GM21367 (cell line): ENCODE measurements around the gene TBC1D8.

ENCODE experiments used
- ATAC-seq: cut with Tn5 transposase; IDR thresholded peaks from one replicate; pipeline ENCODE4 v1.9.1; 2021; ENCODE audit not compliant: unreplicated experiment

TBC1D8 gene

DNA sequence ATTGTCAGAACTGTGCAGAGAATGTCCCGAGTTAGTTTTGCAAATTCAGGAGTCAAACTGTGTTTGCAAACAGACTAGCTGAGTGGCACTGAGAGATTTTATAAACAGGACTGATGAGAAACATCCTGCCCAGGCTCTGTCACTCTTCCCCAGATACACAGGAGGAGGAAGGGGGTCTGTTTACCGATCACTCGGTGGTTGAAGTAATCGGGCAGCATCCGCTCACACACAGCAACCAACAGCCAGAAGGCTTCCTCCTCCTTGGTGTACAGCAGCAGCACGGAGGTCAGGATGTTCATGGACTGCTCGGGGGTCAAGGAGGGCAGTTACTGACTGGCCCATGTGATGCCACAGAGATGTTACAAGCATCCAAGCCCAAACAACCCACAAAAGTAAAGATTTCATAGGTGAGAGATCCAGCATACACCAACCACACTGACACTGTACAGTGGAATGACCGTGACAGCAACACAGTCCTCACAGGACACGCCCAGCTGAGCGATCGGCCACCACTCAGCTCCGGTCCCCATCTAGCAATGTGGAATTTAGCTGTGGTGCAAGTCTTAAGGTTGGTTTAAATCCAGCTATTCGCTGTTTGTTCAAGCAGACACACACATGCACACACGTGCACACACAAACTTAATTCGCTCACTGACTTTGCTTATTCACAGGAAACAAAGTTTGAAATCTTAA lies 119.0 kb downstream of the TBC1D8 start:
- ATAC-seq: no peak

DNA sequence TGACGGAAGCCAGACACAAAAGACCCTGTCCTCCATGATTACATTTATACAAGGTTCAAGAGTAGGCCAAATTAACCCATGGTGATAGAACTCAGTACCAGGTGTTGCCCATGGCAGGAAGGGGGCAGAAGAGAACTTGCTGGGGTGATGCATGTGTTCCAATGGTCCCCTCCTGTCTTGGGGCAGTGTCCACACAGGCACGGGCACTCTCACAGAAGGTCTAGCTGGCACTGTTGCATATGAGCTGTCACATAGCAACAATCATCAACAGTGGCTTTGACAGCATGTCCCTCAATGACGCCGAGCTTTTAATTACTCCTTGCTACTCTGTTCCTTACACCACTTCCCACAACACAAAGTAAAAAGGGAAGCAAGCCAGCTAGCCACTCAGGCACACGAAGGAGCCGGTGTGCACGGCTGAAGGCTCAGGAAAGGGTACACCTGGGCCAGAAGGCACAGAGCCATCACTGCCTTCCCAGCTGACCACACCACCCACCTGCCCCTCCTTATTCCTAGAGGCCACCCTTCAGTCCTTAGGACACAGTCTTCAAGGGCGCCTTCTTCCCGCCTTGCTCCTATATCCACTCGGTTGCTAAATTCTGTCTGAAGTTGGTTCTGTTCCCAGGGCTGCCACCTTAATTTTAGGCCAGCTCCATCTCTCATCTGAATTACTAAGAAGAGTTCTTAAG lies 120.2 kb downstream of the TBC1D8 start:
- no peak for ATAC-seq

DNA sequence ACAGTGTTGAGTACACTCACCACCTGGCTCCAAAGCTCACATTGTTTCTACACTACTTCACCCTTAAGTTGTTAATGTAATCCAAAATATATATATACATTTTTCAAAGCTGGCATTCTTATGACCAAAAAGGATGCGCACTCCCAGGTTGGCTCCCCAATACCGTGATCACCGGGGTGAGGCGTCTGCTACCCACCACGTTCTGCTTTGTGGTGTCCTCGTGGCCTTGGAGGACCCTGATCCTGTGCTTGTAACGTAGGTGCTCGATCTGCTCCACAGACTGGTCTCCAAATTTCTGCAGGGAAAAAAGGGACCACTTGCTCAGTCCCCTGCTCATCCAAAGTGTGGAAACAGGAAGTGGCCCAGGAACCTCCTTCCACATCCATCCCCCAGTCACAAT lies 123.3 kb downstream of the TBC1D8 start:
- ATAC-seq: no peak

DNA sequence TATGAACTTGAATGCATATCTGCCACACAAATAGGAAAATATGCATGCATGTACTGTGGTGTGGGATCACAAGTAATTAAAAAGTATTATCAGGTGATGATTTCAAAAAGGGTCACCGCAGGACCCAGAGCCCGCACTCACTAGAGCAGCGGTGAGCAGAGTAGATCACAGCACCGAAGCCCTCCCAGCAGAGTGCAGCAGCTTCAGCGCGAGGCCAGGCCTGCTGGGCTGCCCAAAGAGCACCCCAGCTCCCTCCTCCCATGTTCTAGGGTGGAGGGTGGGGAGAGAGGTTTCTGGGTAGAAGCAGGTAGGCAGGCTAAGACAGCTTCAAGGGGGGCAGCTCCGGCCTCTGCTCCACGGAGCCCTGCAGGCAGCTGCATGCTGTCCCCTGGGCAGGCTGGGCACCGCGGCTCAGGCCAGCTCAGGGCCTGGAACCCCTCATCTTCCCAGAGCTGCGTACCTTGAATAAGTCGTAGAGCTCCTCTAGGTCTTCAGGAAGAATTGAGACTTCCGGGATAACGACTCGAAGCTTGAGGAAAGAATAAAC lies 124.2 kb downstream of the TBC1D8 start:
- no peak for ATAC-seq

DNA sequence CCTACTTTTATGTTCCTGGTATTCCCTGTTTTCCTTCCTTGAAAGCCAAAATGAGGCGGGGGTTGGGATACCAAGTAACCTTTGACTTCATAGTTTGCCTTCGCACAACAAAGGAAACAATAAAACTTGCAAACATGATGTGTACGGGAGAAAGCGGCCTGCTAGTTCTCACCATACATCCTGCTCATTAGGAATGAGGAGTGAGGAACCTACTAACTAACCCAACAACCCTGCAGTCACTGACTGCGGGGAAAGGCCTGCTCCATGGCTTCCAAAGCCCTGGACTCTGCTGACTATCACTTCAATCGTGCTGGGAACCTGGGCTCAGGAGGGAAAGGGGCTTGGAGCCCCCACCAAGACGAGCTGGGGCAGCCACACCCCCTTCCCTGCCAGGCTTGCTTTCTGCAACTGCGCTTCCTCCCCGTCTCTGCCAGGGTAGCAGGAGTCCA lies 124.9 kb downstream of the TBC1D8 start:
- ATAC-seq: no peak

DNA sequence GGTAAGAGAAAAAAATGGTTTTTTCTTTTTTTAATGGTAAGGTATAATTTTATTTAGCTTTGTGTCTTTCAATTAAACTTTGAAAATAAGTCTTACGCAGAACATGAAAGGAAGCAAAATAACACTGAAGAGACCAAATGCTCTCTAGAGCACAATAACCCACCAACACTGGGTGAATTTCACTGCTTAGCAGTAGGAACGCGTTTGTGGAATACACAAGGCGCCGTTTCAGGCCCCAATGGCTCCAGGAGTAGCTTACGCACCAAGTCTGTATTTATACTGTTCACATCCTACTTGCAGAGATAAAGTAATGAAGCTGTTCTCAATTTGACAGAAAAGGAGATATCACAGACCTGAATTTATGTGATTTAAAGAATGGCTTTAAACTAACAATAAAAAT lies 125.6 kb downstream of the TBC1D8 start:
- no peak for ATAC-seq

DNA sequence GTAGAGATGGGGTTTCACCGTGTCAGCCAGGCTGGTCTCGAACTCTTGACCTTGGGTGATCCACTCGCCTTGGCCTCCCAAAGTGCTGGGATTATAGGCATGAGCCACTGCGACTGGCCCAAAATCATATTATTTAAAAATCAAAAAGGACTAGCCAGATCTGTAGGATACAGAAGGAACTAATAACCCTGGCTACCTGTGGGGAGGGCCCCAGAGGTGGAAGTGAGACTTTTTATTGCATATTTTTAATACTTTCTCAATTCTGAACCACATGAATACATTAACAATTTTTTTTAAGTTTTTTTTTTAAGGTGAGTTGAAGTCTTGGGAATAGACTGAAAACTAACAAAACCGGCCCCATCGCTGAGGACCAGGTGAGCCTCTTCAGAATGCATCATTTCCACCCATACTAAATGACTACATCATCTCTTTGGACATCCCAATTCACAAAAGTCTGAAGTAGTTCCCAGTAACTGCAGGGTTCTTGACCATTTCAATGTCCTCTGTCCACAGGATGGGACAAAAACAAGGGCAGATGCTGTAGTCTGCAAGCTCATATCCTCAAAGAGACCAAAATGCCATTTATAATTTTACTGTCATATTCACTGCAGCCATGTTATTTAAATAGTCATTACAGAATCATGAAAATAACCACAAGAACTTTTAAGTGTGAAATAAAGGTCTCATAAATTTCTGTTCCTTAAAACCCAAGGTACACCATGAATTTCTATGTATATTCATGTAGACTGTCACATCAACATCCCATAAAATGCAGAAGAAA lies 127.7 kb downstream of the TBC1D8 start:
- no peak for ATAC-seq

DNA sequence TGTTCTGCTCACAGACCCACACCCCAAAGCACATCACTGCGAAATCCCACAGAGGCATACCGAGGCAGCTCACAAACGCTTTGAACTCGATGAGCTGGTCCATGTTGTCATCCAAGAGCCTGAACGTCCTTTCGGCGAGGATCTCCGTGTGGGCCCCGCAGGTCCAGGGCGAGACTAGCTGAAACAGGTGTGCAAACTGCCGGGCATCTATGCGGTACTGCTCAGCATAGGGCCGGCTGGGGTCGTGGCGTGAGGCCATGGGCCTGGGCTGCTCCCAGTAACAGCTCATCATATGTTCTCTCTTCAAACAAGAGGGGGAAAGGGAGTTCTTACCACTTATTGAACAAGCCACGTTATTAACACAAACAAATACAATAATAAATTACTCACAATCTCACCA lies 129.0 kb downstream of the TBC1D8 start:
- ATAC-seq: no peak

DNA sequence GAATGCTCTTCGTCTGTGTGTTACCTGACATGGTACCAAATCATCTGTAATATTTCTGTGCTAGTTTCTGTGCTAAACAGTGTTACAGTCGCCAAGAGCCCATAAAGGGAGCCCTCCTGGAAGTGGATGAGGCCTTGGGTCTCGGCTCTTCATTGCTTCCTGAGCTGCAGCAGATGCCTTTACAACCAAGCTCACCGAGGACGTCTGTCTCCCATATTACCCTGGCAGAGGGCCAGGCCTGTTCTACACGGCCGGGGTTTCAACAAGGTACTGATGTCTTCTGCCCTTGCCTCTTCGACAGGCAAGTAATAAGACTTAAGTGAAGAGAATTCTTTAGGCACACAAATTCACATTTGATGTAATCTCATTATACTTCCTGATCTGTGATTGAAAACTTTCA lies 132.2 kb downstream of the TBC1D8 start:
- ATAC-seq: no peak

DNA sequence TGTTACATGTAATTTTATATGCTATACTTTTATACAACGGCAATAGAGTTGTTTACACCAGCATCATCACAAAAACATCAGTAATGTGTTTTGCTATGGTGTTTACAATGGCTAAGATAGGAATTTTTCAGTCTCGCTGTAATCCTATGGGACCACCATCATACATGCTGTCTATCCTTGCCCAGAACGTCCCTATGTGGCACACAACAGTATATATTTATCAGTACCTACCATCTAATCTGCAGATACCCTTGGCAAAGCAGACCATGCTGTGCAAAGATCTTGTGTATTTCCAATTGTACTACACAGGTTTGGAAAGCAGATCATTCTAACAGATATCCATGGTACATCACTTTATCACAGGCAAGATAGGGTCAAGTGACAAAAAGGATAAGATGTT lies 133.8 kb downstream of the TBC1D8 start:
- no peak for ATAC-seq

DNA sequence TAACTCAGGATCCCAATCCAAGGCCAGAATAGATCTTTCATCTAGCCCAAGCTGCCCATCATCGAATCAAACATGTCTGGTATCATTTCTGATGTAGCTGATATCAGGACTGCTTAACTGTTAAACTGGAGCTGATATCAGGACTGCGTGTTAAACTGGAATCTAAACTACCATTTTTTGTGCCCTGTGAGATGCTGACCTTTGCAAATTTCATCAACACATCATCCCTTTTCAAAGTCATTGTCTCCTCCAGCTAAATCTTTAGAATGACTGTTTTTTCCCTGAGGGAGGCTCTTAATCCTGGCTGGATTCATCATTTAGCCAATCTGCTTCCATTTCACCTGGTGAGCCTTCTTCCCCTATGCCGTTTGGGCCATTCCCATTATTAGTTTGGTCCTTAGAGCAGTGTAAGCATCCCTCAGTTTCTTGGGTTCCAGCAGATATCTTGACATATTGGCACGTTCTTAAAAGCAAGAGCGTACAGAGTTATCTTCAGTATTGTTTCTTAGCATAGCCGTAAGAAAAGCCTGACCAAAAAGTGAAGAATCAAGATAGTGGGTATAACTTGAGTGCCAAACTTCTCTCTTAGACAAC lies 136.8 kb downstream of the TBC1D8 start:
- ATAC-seq: no peak

DNA sequence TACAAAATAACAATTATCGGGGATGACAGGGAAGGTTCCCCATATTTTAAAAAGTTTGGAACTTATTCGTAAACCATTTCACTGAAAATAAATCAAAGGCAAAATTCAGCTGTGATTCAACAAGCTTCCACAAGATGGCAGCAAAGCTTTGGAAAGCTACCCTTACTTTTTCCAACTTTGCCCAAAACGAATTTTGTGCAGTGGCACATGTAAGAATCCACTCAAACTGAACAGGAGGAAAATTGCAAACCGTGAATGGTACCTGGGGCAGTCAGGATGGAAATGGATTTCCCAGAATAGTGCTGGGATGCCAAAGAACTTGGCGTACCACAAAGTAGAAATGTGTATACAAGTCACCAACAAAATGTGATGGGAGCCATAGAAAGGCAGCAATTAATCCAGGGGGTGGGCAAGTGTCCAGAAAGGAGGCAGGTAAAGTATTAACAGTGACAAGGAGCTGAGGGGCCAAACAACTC lies 138.4 kb downstream of the TBC1D8 start:
- no peak for ATAC-seq

DNA sequence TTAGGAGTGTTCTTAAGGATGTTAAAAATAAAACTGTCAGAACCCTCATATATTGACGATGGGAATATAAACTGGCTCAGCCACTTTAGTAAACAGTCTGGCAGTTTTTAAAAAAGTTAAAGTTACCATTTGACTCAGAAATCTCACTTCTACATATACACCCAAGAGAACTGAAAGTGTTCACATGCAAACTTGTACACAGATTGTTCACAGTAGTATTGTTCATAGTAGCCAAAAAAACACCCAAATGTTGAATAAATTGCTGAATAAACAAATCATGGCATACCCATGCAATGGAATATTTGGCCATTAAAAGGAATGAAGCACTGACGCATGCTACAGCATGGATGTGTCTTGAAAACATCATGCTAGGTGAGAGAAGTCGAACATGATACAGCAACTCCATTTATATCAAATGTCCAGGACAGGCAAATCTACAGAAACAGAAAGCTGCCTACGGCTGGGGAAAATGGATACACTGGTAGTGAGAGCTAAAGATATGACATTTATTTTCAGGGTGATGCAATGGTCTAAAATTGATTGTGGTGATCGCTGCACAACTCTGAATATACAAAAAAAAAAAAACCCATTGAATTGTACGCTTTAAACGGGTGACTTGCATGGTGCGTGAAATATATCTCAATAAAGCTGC lies 139.0 kb downstream of the TBC1D8 start:
- ATAC-seq: peak; percentile 92

DNA sequence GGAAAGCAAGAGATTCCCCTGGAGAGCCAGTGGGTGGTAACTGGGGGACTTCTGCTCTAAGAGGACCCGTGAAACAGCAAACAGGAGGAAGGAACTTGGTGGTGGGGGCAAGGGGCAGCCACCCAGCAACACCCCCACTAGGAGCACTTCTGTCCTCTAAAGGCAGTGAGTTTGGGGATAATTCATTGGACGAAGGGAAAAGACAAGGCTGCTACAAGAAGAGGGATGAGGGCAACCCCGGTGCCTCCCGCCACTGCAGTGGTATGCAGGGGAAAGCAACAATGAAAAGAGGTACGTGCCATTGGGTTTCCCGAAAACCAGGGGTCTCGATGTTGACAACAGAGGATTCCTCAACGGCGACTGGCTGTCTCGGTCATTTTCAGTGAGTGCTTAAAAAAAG lies 140.0 kb downstream of the TBC1D8 start:
- ATAC-seq: no peak

DNA sequence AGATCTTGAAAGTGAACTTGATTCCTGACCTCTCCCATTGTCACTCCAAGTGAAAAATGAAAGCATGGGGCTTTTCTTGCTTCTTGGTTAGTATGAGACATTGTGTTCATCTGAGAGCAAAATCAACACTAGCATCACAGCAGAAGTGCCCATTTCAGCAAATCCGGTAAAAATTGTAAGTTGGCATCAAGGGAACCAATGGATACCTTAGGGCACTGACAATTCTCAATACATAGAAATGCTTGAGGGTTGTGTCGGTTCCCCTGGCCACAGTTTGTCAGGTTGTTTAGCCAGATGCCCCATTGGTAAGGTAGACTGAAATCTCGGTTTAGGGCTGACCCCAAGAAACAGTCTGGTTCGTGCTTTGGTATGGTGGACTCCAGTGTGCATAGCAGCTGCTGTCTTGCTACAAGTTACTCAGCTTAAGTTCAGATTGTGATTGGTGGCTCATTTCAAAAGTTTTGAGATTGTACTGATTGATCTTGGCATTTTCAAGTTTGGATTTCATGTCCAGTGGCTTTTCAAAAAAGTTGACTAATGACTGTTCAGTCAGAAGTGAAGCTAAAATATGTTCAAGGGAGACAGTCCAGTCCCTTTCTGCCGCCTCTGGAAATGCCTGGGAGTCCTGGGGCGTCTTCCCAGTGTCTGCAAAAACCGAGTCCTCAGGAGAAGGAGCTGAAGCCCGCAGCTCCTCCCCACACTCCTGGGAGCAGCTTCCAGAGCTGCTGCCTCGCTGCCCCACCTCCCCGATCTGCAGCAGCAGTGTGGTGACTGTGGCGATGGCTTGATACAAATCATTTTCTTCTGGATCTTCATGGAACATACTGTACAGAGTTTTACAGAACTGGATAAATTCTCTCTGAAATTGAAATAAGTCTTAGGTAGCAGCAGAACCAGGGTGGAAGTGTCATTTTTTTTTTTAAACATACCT lies 143.5 kb downstream of the TBC1D8 start:
- ATAC-seq: no peak

DNA sequence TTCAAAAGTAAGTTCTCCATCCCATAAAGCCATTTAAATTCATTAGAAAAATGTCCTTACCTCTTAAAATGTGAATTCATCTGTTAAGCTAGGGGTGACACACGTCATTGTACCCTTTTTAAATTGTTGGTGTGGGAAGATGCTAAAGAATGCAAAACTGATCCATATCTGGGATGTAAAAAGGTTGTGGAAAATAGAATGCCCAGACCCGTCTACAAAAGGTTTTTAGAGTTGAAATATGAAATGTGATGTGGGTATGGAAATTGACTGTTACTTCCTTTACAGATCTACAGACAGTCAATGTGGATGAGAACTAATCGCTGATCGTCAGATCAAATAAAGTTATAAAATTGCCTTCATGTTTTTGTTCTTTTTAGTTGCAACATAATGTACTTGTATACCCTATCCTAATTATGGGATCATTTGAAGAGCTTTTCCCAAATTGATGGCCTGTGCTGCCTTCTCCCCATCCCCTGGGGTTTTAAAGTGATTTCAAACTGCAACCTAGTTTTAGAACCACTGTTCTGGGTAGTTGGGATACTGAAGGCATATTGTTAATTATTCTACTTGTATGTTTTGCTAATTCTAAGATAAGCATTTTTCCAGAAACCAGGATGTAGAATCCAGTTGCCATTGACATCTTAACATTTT lies 145.0 kb downstream of the TBC1D8 start:
- ATAC-seq: no peak

DNA sequence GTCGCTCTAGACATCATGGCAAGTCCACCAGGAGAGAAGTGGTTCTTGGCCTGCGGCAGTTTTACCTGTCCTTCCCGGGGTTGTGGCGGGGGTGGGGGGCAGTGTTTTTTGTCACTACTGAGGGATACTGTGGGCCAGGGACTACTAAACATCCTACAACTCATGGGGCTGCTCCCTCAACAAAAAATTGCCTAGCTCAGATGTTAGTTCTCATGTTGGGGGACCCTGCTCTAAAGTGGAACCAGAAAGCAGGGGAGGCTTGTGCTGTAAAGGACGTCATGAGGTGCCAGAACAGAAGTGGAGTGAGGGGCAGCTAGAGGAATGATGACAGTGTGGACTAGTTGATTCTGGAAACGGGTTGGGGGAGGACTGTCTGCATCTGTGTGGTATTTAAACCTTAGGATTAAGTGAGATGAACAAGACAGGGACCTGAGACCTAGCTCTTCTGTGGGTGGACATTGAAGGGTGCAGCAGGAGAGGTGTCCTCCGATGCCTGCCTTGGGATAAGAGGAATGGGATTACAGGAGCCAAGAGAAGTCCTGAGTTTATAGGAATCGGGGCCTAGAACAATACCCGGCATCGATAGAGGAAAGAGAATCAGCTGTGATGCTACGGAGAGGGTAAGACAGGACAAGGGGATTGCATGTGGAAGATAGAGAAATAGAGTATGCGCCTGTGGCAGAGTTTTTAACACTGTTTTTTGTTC lies 146.4 kb downstream of the TBC1D8 start:
- no peak for ATAC-seq

DNA sequence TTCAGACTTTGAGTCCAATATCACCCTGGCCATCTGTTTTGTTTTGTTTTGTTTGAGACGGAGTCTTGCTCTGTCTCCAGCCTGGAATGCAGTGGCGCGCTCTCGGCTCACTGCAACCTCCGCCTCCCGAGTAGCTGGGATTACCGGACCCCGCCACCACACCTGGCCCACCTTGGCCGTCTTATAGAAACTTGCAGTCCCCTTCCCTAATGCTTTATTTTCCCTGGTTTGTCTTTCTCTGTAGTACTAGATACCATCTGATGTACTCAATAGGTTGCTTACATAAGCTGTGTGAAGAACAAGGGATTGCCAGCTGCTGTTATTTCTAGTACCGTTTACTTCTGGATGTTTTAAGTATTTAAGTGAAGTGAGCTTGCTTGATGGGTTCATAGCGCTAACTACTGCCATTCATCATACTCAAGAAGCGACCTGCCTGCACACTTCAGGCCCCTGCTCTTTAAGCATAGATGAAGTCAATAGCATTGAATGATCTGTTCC lies 147.9 kb downstream of the TBC1D8 start:
- no peak for ATAC-seq
